ENCODE results near the gene BRSK1.
A peak's percentile ranks its signal among the peaks of the same experiment; 100 is the strongest.

The BRSK1 gene

DNA sequence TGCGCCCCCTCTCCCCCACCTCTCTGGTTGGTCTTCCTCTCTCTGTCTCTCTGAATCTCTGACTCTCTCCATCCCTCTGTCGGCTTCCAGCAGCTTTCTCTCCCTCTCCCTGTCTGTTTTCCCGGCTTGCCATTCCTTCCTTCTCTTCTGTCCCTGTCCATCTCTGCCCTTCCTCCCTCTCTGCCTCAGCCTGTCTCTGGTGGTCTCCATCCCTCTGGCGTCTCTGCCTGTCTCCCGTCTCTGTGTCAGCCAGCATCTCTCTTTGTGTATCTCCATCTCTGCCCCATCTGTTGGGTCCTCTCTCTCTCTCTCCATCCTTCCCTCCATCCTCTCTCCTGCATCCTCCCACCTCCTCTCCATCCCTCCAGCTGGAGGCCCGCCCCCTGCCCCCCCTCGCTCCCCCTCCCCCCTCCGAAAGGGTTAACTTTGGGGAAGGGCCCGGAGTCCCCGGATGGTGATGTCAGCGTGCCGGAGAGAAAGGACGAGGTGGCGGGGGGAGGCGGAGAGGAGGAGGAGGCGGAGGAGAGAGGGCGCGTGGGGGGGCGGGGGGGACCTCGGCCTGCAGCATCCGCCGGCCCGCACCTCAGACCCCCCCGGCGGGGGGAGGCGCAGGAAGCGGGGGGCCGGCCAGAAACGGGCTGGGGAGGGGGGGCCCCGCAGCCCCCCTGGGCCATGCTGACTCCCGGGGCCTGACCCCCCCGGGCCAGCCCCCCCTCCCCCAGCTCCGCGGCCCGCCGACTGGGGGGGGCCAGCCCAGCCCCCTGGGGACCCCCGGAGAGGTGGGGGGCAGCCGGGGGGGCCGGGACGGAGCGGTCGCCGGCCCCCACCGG lies at the start of gene BRSK1:
Gene BRSK1, plus strand, starts transcription at position 450 of the 830 bp plus-strand sequence. CDS start 446 bp downstream, outside the sequence.
- H3K4me3 ChIP-seq (ENCODE audit: low read length), result peak within 1 kb of the TSS; percentile 51; the same call in 1 of the 2 replicates
- no peak for DNase-seq (ENCODE audit: low read depth, low spot score)
- no CpG with 5 or more reads among the region's 44 CpGs for WGBS (ENCODE audit: insufficient coverage, insufficient read length)

DNA sequence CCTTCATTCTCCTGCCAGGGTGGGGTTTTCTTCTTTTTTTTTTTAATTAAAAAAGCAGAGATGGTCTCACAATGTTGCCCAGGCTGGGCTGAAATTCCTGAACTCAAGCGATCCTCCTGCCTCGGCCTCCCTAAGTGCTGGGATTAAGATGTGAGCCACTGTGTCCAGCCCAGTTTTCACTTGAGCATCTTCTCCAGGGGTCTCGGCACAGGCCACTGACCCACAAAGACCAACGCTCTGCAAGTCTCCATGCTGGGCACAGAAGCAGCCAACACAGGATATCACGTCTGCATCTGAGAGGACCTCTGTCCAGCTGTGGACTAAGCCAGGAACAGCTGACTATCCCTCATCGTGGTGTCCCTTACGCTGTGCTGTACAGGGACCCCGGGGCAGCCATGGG lies 45.8 kb upstream of the BRSK1 start:
- WGBS (ENCODE audit: insufficient coverage, insufficient read length), result no CpG with 5 or more reads among the region's 8 CpGs
- DNase-seq (ENCODE audit: low read depth, low spot score), result no peak
- no peaks in the 10 kb centered on the region for H3K9me3 ChIP-seq (ENCODE audit: control insufficient read depth, insufficient read depth, low read length)
- H3K27ac ChIP-seq (ENCODE audit: low read length), result no peak overlapping the region
- no peaks in the 10 kb centered on the region for H3K4me1 ChIP-seq (ENCODE audit: control insufficient read depth, insufficient read depth, low read length)
- no peak overlapping the region for H3K4me3 ChIP-seq (ENCODE audit: low read length)
- peaks cover 46% of the 10 kb centered on the region for H3K36me3 ChIP-seq (ENCODE audit: control insufficient read depth, insufficient read depth, low read length)
- H3K27me3 ChIP-seq (ENCODE audit: control insufficient read depth, insufficient read depth, low read length), result no peaks in the 10 kb centered on the region

More for the DNA sequence above, at the start of gene BRSK1:
- Histone ChIP-seq H3K9me3 (ENCODE audit: control insufficient read depth, insufficient read depth, low read length) (no peaks in the 10 kb centered on the region), H3K4me1 (ENCODE audit: control insufficient read depth, insufficient read depth, low read length) (peaks cover 2% of the 10 kb centered on the region; the same call in 1 of the 2 replicates), H3K36me3 (ENCODE audit: control insufficient read depth, insufficient read depth, low read length) (peaks cover 8% of the 10 kb centered on the region; the same call in 1 of the 2 replicates), H3K27me3 (ENCODE audit: control insufficient read depth, insufficient read depth, low read length) (no peaks in the 10 kb centered on the region), H3K27ac (ENCODE audit: low read length) (no peak within 1 kb of the TSS)

DNA sequence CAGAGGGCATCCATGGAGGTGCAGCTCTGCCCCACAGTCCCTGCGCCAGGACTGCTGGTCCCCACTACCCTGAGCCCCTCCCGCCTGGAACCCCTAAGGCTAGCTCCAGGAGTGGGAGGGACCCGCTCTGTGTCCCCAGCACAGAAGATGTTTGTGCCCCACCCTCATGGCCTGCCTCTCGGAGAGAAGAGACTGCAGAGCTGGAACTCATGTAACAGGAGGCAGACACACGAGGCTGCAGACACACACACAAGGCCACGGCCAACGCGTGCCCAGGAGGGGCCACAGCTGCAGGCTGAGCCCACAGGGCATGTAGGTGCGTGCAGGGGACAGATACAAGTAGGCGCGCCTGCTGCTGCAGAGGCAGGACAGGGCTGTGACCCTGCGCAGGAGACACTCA lies 44.8 kb upstream of the BRSK1 start:
- no peak for DNase-seq (ENCODE audit: low read depth, low spot score)
- no peak overlapping the region for H3K27ac ChIP-seq (ENCODE audit: low read length)
- H3K4me3 ChIP-seq (ENCODE audit: low read length), result no peak overlapping the region
- no peaks in the 10 kb centered on the region for H3K4me1 ChIP-seq (ENCODE audit: control insufficient read depth, insufficient read depth, low read length)
- no peaks in the 10 kb centered on the region for H3K9me3 ChIP-seq (ENCODE audit: control insufficient read depth, insufficient read depth, low read length)
- no peaks in the 10 kb centered on the region for H3K27me3 ChIP-seq (ENCODE audit: control insufficient read depth, insufficient read depth, low read length)
- no CpG with 5 or more reads among the region's 12 CpGs for WGBS (ENCODE audit: insufficient coverage, insufficient read length)
- H3K36me3 ChIP-seq (ENCODE audit: control insufficient read depth, insufficient read depth, low read length), result peaks cover 47% of the 10 kb centered on the region

DNA sequence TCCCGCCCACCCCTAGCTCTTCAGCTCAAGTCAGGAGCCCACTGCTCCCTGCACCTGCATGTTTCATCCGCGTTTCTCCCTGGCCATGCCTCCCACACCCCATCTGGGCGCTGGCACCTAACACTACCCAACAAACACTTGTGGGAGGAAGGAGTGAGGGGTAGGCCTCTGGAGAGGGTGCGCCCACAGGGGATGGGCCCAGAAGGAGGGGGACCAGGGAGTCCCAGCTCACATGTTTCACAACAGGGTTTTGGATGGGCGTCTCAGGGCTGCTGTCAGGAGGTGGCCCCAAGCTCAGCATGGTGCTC lies 43.1 kb upstream of the BRSK1 start:
- Histone ChIP-seq H3K9me3 (ENCODE audit: control insufficient read depth, insufficient read depth, low read length) (no peaks in the 10 kb centered on the region), H3K27ac (ENCODE audit: low read length) (no peak overlapping the region), H3K27me3 (ENCODE audit: control insufficient read depth, insufficient read depth, low read length) (no peaks in the 10 kb centered on the region), H3K4me3 (ENCODE audit: low read length) (no peak overlapping the region), H3K4me1 (ENCODE audit: control insufficient read depth, insufficient read depth, low read length) (no peaks in the 10 kb centered on the region), H3K36me3 (ENCODE audit: control insufficient read depth, insufficient read depth, low read length) (peaks cover 57% of the 10 kb centered on the region)
- no peak for DNase-seq (ENCODE audit: low read depth, low spot score)
- WGBS (ENCODE audit: insufficient coverage, insufficient read length), result no CpG with 5 or more reads among the region's 6 CpGs

DNA sequence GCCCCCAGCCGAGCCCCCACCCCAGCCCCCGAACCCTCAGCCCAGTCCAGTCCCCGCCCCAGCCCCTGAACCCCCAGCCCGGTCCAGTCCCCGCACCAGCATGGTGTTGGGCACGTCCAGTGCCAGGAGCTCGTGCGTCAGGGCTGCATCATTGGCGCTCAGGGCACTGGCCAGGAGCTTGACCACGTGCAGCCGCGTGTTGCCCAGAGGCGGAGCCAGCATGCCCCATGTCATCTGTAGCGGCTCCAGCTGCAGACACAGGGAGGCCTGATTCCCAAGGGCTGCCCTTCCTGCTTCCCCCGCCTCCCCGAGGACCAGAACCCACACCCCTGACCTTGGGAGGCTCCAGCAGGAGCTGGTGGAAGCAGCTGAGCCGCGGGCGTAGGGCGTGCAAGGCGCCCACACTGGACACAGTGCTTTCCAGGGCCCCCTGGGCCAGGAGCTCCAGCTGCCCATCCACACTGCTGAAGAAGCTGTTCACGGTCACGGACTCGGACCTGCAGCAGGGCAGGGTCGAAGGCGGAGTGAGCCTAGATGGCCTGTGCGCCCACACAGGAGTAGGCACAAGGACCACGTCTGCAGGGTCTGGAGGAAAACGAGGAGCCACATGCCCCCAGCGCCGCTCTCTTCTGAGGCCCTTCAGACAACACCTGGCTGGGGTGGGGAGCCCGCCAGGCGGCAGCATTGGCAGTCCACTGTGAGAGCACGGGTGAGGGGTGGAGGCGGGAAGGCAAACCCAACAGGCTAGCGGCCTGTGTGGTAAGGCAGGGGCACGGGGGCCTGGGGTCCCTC lies 42.5 kb upstream of the BRSK1 start:
- no CpG with 5 or more reads among the region's 37 CpGs for WGBS (ENCODE audit: insufficient coverage, insufficient read length)
- DNase-seq (ENCODE audit: low read depth, low spot score), result no peak
- Histone ChIP-seq H3K27ac (ENCODE audit: low read length) (no peak overlapping the region), H3K36me3 (ENCODE audit: control insufficient read depth, insufficient read depth, low read length) (peaks cover 56% of the 10 kb centered on the region), H3K4me1 (ENCODE audit: control insufficient read depth, insufficient read depth, low read length) (no peaks in the 10 kb centered on the region), H3K9me3 (ENCODE audit: control insufficient read depth, insufficient read depth, low read length) (no peaks in the 10 kb centered on the region), H3K4me3 (ENCODE audit: low read length) (no peak overlapping the region), H3K27me3 (ENCODE audit: control insufficient read depth, insufficient read depth, low read length) (no peaks in the 10 kb centered on the region)

DNA sequence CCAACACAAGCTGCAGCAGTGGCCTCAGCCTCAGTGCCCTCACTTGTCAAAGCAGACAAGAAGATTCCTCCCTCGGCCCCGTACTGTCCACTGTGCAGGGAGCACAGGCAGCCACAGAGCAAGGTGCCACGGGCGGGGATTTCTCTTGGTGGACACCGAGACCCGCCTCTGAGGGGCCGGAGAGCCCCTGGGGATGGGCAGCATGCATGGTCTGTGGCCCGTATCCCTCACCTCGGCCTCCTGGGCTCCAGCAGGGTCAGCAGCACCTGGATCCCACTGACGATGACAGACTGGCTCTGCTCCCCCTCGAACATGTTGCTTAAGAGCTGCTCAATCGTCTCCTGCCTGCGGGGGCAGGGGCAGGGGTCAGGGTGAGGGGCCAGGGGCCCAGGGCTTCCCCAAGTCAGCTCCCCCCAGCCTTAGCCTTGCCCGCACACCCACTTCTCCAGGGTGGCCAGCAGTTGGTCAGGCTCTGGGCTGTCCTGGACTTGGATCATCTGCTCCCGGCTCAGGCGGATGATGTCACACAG lies 41.8 kb upstream of the BRSK1 start:
- WGBS (ENCODE audit: insufficient coverage, insufficient read length), result no CpG with 5 or more reads among the region's 16 CpGs
- H3K4me1 ChIP-seq (ENCODE audit: control insufficient read depth, insufficient read depth, low read length), result no peaks in the 10 kb centered on the region
- H3K9me3 ChIP-seq (ENCODE audit: control insufficient read depth, insufficient read depth, low read length), result no peaks in the 10 kb centered on the region
- no peaks in the 10 kb centered on the region for H3K27me3 ChIP-seq (ENCODE audit: control insufficient read depth, insufficient read depth, low read length)
- DNase-seq (ENCODE audit: low read depth, low spot score), result no peak
- no peak overlapping the region for H3K4me3 ChIP-seq (ENCODE audit: low read length)
- no peak overlapping the region for H3K27ac ChIP-seq (ENCODE audit: low read length)
- H3K36me3 ChIP-seq (ENCODE audit: control insufficient read depth, insufficient read depth, low read length), result peaks cover 56% of the 10 kb centered on the region

DNA sequence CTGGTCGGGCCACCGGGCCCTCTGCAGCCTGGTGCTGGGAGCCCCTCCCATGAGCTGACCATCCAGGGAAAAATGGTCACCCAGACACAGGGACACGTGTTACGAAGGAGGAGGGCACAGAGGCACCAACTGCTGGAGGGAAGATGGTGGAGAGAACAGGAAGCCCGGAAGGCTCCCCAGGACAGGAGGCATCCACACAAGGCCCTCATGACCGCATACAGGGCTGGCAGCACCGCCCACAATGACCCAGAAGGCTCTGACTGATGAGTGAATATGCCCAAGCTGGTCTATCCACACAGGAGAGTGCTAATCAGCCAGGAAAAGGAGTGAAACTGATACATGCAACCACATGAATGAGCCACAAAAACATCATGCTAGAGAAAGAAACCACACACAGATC lies 41.3 kb upstream of the BRSK1 start:
- H3K36me3 ChIP-seq (ENCODE audit: control insufficient read depth, insufficient read depth, low read length), result peaks cover 52% of the 10 kb centered on the region
- H3K27ac ChIP-seq (ENCODE audit: low read length), result no peak overlapping the region
- no peaks in the 10 kb centered on the region for H3K4me1 ChIP-seq (ENCODE audit: control insufficient read depth, insufficient read depth, low read length)
- no CpG with 5 or more reads among the region's 7 CpGs for WGBS (ENCODE audit: insufficient coverage, insufficient read length)
- no peak for DNase-seq (ENCODE audit: low read depth, low spot score)
- H3K27me3 ChIP-seq (ENCODE audit: control insufficient read depth, insufficient read depth, low read length), result no peaks in the 10 kb centered on the region
- no peak overlapping the region for H3K4me3 ChIP-seq (ENCODE audit: low read length)
- H3K9me3 ChIP-seq (ENCODE audit: control insufficient read depth, insufficient read depth, low read length), result no peaks in the 10 kb centered on the region

DNA sequence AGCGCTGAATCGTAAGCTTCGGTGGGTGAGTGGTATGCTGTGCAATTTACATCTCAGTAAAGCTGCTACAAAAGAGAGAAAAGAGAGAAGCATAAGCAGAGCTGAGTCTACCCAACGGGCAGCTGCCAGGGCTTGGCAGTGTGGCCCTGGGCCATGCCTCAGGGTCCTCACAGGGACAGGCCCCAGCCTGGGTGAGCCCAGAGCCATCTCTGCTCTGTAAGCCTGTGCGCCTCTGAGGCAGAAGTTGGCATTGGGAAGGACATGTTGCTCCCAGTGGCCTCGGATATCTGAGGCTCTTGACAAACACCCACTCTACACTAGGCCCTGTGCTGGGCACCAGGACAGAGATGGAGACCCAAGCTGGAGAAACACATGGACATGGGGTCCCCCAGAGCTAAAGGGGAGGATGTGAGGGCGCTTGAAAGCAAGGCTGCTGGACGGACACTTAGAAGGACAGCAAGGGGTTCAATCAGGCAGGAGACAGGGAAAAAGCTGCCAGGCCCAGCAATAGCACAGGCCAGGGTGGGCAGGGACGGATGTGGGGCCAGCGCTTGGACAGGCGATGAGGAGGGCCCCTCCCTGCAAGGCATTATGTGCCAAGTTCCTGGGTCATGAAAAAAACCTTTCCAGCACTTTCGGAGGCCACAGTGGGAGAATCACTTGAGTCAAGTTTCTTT lies 39.7 kb upstream of the BRSK1 start:
- no CpG with 5 or more reads among the region's 12 CpGs for WGBS (ENCODE audit: insufficient coverage, insufficient read length)
- Histone ChIP-seq H3K36me3 (ENCODE audit: control insufficient read depth, insufficient read depth, low read length) (peaks cover 47% of the 10 kb centered on the region), H3K27me3 (ENCODE audit: control insufficient read depth, insufficient read depth, low read length) (no peaks in the 10 kb centered on the region), H3K4me3 (ENCODE audit: low read length) (no peak overlapping the region), H3K27ac (ENCODE audit: low read length) (no peak overlapping the region), H3K9me3 (ENCODE audit: control insufficient read depth, insufficient read depth, low read length) (no peaks in the 10 kb centered on the region), H3K4me1 (ENCODE audit: control insufficient read depth, insufficient read depth, low read length) (no peaks in the 10 kb centered on the region)
- no peak for DNase-seq (ENCODE audit: low read depth, low spot score)

DNA sequence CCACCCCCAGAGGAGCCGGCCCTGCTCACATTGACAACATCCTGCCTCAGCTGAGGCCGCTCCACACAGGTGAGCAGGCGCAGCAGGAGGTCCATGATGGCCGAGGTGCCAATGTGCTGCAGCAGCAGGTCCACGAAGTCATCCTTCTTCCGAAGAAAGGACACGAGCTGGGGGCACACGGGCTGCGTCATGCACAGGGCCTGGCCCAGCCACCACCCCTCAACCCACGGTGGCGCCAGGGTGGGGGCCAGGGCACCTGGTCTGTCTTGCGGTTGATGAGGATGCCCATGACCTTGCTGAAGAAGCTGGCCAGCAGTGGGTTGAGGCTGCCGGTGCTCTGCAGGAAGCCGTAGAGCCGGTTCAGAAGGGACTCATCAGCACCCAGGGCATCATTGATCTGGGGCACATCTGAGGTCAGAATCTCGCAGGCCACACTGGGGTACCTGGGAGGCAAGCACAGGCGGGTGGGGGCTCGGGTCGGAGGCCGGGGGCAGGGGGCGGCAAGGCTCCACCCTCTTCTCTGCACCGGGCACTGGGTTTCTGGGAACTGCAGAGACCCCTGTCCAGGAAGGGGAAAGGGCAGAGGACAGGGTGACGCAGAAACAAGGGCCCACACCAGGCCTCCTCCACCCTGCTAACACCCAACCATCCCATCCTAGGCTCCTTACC lies 38.4 kb upstream of the BRSK1 start:
- DNase-seq (ENCODE audit: low read depth, low spot score), result no peak
- H3K27me3 ChIP-seq (ENCODE audit: control insufficient read depth, insufficient read depth, low read length), result no peaks in the 10 kb centered on the region
- no peak overlapping the region for H3K27ac ChIP-seq (ENCODE audit: low read length)
- H3K36me3 ChIP-seq (ENCODE audit: control insufficient read depth, insufficient read depth, low read length), result peaks cover 34% of the 10 kb centered on the region
- no peaks in the 10 kb centered on the region for H3K4me1 ChIP-seq (ENCODE audit: control insufficient read depth, insufficient read depth, low read length)
- H3K9me3 ChIP-seq (ENCODE audit: control insufficient read depth, insufficient read depth, low read length), result no peaks in the 10 kb centered on the region
- WGBS (ENCODE audit: insufficient coverage, insufficient read length), result no CpG with 5 or more reads among the region's 23 CpGs
- H3K4me3 ChIP-seq (ENCODE audit: low read length), result no peak overlapping the region

All from iPS DF 6.9 (cell line).